HL-60 (cell line): Measurements from ENCODE around the gene SRSF7.
"Not testable (repeated sequence)": the region's sequence is repeated elsewhere in the genome, so short reads cannot be mapped to it uniquely, and the experiment has no call there.

Experiments used
- DNase-seq, 2 experiments: peaks; one replicate each; pipeline ENCODE4 v3.0.0-alpha.2; 2010 to 2020; ENCODE audit warnings: low read depth in 1 of 2, low spot score in 1 of 2
- H3K27ac ChIP-seq: fragments of 250-450 bp; sonication (Bioruptor Pico); replicated peaks from 2 replicates; pipeline ENCODE4 v1.5.1; 2020; ENCODE audit warnings: mild to moderate bottlenecking, moderate library complexity
- H3K27me3 ChIP-seq: fragments of 250-450 bp; sonication (Bioruptor Pico); 2 replicates; pipeline ENCODE4 v1.5.1; 2021; ENCODE audit warnings: mild to moderate bottlenecking, moderate library complexity; ENCODE audit not compliant: insufficient read depth, poor library complexity, severe bottlenecking
- H3K4me3 ChIP-seq: replicated peaks from 2 replicates; pipeline ENCODE4 v1.5.1; 2011; ENCODE audit warnings: mild to moderate bottlenecking, control low read depth, low read length; ENCODE audit not compliant: insufficient read depth
- GABPA ChIP-seq: IDR thresholded peaks from 2 replicates; pipeline ENCODE4 v1.6.1; 2012; ENCODE audit warnings: low read depth
- POLR2AphosphoS5 ChIP-seq: IDR thresholded peaks from 2 replicates; pipeline ENCODE4 v1.6.1; 2012; ENCODE audit warnings: low read depth
- SPI1 ChIP-seq: IDR thresholded peaks from 2 replicates; pipeline ENCODE4 v1.6.1; 2012; ENCODE audit warnings: low read depth, mild to moderate bottlenecking, borderline replicate concordance
- TF ChIP-seq, protein P1 (sequence below): IDR thresholded peaks from one replicate; pipeline ENCODE4 v1.5.1; 2011; ENCODE audit warnings: low read length, control low read depth, inconsistent platforms; ENCODE audit not compliant: insufficient read depth
- TF ChIP-seq, protein P2 (sequence below): IDR thresholded peaks from 2 replicates; pipeline ENCODE4 v1.6.1; 2012; ENCODE audit warnings: low read depth; ENCODE audit not compliant: insufficient replicate concordance

The SRSF7 gene

DNA sequence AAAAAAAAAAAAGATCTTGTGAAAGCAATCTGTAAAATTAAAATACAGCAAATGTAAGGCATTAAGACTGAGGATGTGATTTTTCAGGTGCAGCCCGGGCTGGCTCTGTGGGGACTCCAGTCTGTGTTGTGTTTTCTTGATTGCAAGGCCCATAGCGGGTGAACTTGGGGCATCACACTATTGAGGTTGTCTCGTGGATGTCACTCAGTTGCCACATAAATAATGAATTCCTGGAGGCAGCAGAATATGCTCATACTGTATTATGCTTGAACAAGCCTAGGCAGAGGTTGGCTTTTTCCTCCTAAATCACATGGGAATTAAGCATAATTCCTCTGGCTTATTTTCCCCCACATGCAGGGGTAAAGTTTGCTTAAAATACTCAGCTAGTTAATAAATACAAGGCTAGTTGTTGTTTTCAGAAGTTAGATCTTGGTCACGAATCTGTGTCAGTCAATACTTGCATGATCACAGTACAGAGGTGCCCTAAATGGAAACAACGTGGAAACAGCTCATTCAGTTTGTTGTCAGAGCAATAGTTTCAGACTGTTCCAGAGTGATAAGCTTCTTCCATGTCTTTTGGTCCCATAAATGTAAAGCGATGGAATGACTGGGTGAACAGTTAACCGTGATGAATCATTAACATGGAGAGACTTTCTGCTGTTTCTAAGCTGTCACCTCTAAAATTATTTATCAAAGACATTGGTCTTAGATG is 43.2 kb upstream of the SRSF7 start:
- TF ChIP-seq GABPA (no peak), SPI1 (no peak), POLR2AphosphoS5 (no peak)
- TF ChIP-seq, protein P1, sequence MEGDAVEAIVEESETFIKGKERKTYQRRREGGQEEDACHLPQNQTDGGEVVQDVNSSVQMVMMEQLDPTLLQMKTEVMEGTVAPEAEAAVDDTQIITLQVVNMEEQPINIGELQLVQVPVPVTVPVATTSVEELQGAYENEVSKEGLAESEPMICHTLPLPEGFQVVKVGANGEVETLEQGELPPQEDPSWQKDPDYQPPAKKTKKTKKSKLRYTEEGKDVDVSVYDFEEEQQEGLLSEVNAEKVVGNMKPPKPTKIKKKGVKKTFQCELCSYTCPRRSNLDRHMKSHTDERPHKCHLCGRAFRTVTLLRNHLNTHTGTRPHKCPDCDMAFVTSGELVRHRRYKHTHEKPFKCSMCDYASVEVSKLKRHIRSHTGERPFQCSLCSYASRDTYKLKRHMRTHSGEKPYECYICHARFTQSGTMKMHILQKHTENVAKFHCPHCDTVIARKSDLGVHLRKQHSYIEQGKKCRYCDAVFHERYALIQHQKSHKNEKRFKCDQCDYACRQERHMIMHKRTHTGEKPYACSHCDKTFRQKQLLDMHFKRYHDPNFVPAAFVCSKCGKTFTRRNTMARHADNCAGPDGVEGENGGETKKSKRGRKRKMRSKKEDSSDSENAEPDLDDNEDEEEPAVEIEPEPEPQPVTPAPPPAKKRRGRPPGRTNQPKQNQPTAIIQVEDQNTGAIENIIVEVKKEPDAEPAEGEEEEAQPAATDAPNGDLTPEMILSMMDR: no peak
- TF ChIP-seq, protein P2, sequence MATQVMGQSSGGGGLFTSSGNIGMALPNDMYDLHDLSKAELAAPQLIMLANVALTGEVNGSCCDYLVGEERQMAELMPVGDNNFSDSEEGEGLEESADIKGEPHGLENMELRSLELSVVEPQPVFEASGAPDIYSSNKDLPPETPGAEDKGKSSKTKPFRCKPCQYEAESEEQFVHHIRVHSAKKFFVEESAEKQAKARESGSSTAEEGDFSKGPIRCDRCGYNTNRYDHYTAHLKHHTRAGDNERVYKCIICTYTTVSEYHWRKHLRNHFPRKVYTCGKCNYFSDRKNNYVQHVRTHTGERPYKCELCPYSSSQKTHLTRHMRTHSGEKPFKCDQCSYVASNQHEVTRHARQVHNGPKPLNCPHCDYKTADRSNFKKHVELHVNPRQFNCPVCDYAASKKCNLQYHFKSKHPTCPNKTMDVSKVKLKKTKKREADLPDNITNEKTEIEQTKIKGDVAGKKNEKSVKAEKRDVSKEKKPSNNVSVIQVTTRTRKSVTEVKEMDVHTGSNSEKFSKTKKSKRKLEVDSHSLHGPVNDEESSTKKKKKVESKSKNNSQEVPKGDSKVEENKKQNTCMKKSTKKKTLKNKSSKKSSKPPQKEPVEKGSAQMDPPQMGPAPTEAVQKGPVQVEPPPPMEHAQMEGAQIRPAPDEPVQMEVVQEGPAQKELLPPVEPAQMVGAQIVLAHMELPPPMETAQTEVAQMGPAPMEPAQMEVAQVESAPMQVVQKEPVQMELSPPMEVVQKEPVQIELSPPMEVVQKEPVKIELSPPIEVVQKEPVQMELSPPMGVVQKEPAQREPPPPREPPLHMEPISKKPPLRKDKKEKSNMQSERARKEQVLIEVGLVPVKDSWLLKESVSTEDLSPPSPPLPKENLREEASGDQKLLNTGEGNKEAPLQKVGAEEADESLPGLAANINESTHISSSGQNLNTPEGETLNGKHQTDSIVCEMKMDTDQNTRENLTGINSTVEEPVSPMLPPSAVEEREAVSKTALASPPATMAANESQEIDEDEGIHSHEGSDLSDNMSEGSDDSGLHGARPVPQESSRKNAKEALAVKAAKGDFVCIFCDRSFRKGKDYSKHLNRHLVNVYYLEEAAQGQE: no peak
- Histone ChIP-seq H3K27me3 (no peaks in the 10 kb centered on the region), H3K4me3 (no peak overlapping the region), H3K27ac (no peak overlapping the region)
- DNase-seq: no peak

DNA sequence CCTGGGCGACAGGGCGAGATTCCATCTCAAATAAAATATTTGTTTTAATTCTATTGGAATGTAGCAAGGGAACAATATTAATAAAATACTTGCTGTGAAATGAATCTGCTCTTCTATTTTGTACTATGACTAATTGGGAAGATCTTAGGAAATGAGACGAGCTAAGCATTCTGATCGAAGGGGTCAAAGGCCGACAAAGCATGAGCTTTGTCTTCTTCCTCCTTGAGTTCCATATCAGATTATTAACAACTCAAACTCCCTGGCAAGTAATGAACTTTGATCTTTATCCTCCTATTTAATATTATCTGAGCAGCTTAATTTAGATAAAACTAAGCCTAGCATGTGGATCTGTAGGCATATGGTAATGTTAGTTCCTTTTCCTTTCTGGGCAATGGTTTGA is 42.4 kb upstream of the SRSF7 start:
- Histone ChIP-seq H3K27me3 (no peaks in the 10 kb centered on the region), H3K4me3 (no peak overlapping the region), H3K27ac (no peak overlapping the region)
- TF ChIP-seq, protein P1: no peak
- TF ChIP-seq SPI1: no peak
- TF ChIP-seq GABPA: no peak
- TF ChIP-seq, protein P2: no peak
- no peak for TF ChIP-seq POLR2AphosphoS5
- DNase-seq: no peak

DNA sequence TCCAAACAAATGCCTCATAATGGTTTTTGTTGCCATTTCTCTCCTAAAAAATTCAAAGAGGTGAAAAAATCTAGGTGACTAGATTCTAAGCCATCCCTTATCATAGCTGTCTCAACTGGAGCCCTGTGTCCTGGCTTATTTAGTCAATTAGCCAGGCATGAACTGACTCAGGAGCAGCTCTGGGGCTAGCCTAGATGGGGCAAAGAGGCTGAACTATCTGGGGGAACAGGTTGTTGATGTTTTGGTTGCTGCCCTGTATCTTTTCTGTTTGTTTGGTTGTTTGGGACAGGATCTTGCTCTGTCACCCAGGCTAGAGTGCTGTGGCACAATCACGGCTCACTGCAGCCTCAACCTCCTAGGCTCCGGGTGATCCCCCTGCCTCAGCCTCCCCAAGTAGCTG is 41.6 kb upstream of the SRSF7 start:
- DNase-seq: no peak
- TF ChIP-seq POLR2AphosphoS5 (no peak), SPI1 (no peak), GABPA (no peak)
- TF ChIP-seq, protein P1: no peak
- TF ChIP-seq, protein P2: no peak
- H3K27me3 ChIP-seq: no peaks in the 10 kb centered on the region
- H3K27ac ChIP-seq: no peak overlapping the region
- H3K4me3 ChIP-seq: no peak overlapping the region

DNA sequence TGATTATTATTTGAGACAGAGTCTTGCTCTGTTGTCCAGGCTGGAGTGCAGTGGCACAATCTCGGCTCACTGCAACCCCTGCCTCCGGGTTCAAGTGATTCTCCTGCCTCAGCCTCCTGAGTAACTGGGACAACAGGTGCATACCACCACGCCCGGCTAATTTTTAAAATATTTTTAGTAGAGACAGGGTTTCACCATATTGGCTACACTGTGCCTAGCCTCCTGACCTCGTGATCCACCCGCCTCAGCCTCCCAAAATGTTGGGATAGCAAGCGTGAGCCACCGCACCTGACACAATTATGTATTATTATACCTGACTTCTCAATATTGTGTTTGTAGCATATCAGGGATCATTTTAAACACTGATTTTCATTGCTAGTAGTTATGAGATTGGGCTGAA is 41.2 kb upstream of the SRSF7 start:
- H3K4me3 ChIP-seq, H3K27me3 ChIP-seq, DNase-seq, H3K27ac ChIP-seq: not testable (repeated sequence)
